B cell (primary cell): Measurements from ENCODE around the gene PHF21A.

Experiments
- CTCF ChIP-seq: fragments of 200-600 bp; IDR thresholded peaks from one replicate; pipeline ENCODE4 v1.8.0; 2022; ENCODE audit warnings: antibody characterized with exemption, mild to moderate bottlenecking
- EZH2 ChIP-seq: IDR thresholded peaks from 2 replicates; pipeline ENCODE4 v1.6.1; 2012; ENCODE audit warnings: borderline replicate concordance, low read depth, mild to moderate bottlenecking, moderate library complexity, low read length; ENCODE audit not compliant: insufficient read depth, poor library complexity, severe bottlenecking

DNA sequence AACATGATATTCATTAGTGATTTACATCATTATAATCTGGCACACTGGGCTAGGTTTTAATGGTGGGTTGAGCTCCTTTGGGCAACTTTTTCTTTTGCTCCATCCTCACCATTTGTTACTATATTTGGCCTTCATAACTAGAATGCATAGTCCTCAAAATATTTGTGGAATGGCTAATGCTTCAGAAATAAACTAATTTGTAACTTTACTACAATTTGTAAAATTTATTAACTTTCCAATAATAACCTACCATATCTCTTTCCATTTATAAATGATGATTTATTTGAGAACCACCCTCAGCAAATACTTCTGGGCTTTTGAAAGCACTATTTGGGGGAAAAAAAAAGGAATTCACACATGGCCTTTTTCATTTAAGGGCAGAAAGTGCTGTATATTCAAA lies 119.1 kb downstream of the PHF21A start:
- no peak for TF ChIP-seq CTCF
- no peak for TF ChIP-seq EZH2
